PFSK-1 (cell line): ENCODE data around the gene RCOR2.

Experiments
- POLR2AphosphoS5 ChIP-seq: IDR thresholded peaks from 2 replicates; pipeline ENCODE4 v1.6.1; 2012; ENCODE audit warnings: low read depth, mild to moderate bottlenecking, control low read depth, low read length, moderate library complexity
- REST ChIP-seq, 2 experiments: IDR thresholded peaks; 2 replicates each; pipeline versions ENCODE4 v1.6.1 to v1.8.0; 2011 to 2012; ENCODE audit warnings: low read depth in 2 of 2, low read length in 2 of 2, control low read depth in 1 of 2, inconsistent platforms in 1 of 2, mild to moderate bottlenecking in 1 of 2, moderate library complexity in 1 of 2; ENCODE audit not compliant: insufficient read depth in 1 of 2

DNA sequence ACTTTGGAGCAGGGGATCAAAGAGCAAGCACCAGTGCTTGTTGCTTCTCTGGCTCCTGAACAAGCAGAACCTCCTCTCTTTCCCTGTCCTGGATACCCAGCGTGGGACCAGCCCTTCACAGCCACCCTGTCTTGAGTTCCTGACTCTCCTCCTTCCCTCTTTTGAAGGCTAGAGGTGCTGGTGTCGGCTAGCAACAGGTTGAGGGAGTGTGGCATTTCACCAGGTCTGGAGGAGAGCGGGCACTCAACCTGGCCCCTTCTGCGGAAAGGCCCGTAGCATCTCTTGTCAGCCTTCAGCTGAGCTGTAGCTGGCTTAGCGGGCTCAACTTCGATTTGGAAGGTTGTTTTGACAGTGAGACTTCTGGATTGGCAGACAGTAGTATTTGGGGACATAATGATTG lies 26.6 kb downstream of the RCOR2 start:
- no peak for TF ChIP-seq REST (IDR thresholded peaks at IDR 0.05; ENCODE audit: insufficient read depth in 1 of 2, low read depth in 2 of 2, low read length in 2 of 2)
- no peak for TF ChIP-seq POLR2AphosphoS5
